A673 (cell line): ENCODE data around the gene ZNF254. TPM values are rescaled to one million over a fixed set of nuclear protein-coding genes. Genes with fewer than 3 reads are reported as not detected.
"Not testable (repeated sequence)": the region's sequence is repeated elsewhere in the genome, so short reads cannot be mapped to it uniquely, and the experiment has no call there.

Experiments
- Bru-seq: library from RNA; stranded (reverse); fragments of 400-500 nt; gene quantifications from one replicate; lab custom pipeline; 2021; lab: Mats Ljungman, UMichigan
- BruChase-seq, 2 experiments: library from RNA; stranded (reverse); fragments of 400-500 nt; gene quantifications; one replicate each; lab custom pipeline; 2021; lab: Mats Ljungman, UMichigan
- BruUV-seq: library from RNA; stranded (reverse); fragments of 400-500 nt; replicated peaks from 2 replicates; lab custom pipeline; 2021; lab: Mats Ljungman, UMichigan
- CTCF ChIA-PET: fragments of 300-600 bp; sonication (Branson Sonifier 250); formaldehyde crosslinking; loops from one replicate; lab custom pipeline; 2022; ENCODE audit warnings: antibody characterized with exemption; lab: Charles Lee
- POLR2A ChIA-PET: fragments of 300-600 bp; sonication (Branson Sonifier 250); formaldehyde crosslinking; loops from one replicate; lab custom pipeline; 2022; ENCODE audit warnings: antibody characterized with exemption; ENCODE audit not compliant: low non-redundant PET; lab: Charles Lee
- DNase-seq: peaks from one replicate; pipeline ENCODE4 v3.0.0-alpha.2; 2015; ENCODE audit warnings: low spot score
- H3K27ac ChIP-seq: fragments of 200-600 bp; sonication (generic); 2 replicates; pipeline ENCODE4 v1.5.1; 2016; ENCODE audit warnings: mixed run types, low read depth, mild to moderate bottlenecking, mixed read lengths, antibody characterized with exemption, low read length; ENCODE audit not compliant: poor library complexity, severe bottlenecking
- H3K27me3 ChIP-seq: fragments of 200-600 bp; sonication (generic); replicated peaks from 2 replicates; pipeline ENCODE4 v1.6.1; 2017; ENCODE audit warnings: mixed run types, low read depth, mild to moderate bottlenecking, mixed read lengths, antibody characterized with exemption, low read length; ENCODE audit not compliant: insufficient read depth, poor library complexity
- H3K36me3 ChIP-seq: fragments of 200-600 bp; sonication (generic); 2 replicates; pipeline ENCODE4 v1.6.1; 2016; ENCODE audit warnings: mixed run types, mild to moderate bottlenecking, mixed read lengths, antibody characterized with exemption, low read length; ENCODE audit not compliant: insufficient read depth, poor library complexity, severe bottlenecking
- H3K4me1 ChIP-seq: fragments of 200-600 bp; sonication (generic); 2 replicates; pipeline ENCODE4 v1.6.1; 2017; ENCODE audit warnings: mixed run types, mild to moderate bottlenecking, mixed read lengths, antibody characterized with exemption, low read length; ENCODE audit not compliant: insufficient read depth, poor library complexity, severe bottlenecking
- H3K4me3 ChIP-seq: fragments of 200-600 bp; sonication (generic); 2 replicates; pipeline ENCODE4 v1.5.1; 2016; ENCODE audit warnings: low read depth, mixed run types, mild to moderate bottlenecking, mixed read lengths, low read length; ENCODE audit not compliant: poor library complexity, severe bottlenecking
- H3K9me3 ChIP-seq: fragments of 200-600 bp; sonication (generic); 2 replicates; pipeline ENCODE4 v1.6.1; 2016; ENCODE audit warnings: mixed run types, low read depth, mild to moderate bottlenecking, mixed read lengths, antibody characterized with exemption, low read length; ENCODE audit not compliant: poor library complexity, severe bottlenecking
- EZH2 ChIP-seq: fragments of 200-600 bp; sonication (generic); IDR thresholded peaks from 2 replicates; pipeline ENCODE4 v1.6.1; 2017; ENCODE audit warnings: borderline replicate concordance, low read depth, mild to moderate bottlenecking, mixed read lengths, antibody characterized with exemption, low read length; ENCODE audit not compliant: poor library complexity, severe bottlenecking
- intact Hi-C: fragments of 100-400 bp; cut with micrococcal nuclease; formaldehyde crosslinking; loops from one replicate; pipeline ENCODE4 v1.10.0; 2022; ENCODE audit not compliant: unreplicated experiment
- long read RNA-seq: library from polyadenylated mRNA; stranded (forward); transcript quantifications from one replicate; pipeline ENCODE4 v2.0.0, GENCODE V29; 2022
- total RNA-seq: library from RNA; stranded (reverse); gene quantifications from 2 replicates; pipeline ENCODE4 v1.2.3, GENCODE V29; 2021
- TF ChIP-seq, protein P1 (sequence below): fragments of 300-800, 200-600 bp; sonication (generic); conservative IDR thresholded peaks from 2 replicates; pipeline ENCODE4 v1.5.1; 2017; ENCODE audit warnings: low read depth, mild to moderate bottlenecking, antibody characterized with exemption, low read length, moderate library complexity, mixed read lengths

The ZNF254 gene
- 15.5 and 18.7 TPM in 2 replicates for total RNA-seq
- percentile 91 among the genes with signal in this experiment for Bru-seq, nascent RNA
- percentile 89 among the genes with signal in this experiment for BruChase-seq, experiment 1, labeled RNA remaining after a 2-hour chase
- percentile 79 among the genes with signal in this experiment for BruChase-seq, experiment 2, labeled RNA remaining after a 6-hour chase
- long read RNA-seq, transcript ZNF254-202 (4 exons, 3,967 nt) = major isoform, 7 of 35 reads
- long read RNA-seq, partial matches to known transcripts = 5 of 35 reads
- long read RNA-seq, other reads (novel, unspliced or antisense) = 18 of 35 reads

DNA sequence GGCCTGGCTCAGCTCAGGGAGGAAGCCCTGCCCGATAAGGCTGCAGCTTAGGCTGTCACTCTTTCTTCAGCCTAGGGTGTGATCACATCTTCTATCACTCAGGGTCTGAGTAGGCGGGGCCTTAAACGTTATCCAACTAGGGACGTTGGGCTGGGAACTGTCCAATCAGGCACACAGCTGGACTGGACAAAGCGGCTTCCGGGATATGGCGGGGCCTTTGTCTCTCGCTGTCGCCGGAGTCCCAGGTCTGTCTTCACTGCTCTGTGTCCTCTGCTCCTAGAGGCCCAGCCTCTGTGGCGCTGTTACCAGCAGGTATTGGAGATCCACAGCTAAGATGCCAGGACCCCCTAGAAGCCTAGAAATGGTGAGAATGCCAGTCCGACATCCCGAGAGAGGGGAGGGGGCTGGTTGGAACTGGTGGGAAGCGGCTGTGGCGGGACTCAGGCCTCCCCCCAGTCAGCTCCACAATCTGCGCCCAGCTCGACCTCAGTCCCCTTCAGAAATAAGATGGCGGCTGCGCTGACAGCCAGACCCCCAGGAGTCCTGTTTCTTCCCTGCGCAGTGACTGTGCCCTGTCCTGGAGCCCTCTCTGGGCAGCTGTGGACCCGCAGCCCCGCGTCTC is at the start of gene ZNF254:
TSS of gene ZNF254 (plus strand) at position 214 of the 622 bp plus-strand sequence. CDS start at position 335, 121 bp downstream.
- H3K4me1 ChIP-seq = no peaks in the 10 kb centered on the region
- H3K36me3 ChIP-seq = peaks cover 4% of the 10 kb centered on the region
- no peaks in the 10 kb centered on the region for H3K27me3 ChIP-seq
- DNase-seq = peak; percentile 97
- no peak for TF ChIP-seq EZH2
- TF ChIP-seq, protein P1, sequence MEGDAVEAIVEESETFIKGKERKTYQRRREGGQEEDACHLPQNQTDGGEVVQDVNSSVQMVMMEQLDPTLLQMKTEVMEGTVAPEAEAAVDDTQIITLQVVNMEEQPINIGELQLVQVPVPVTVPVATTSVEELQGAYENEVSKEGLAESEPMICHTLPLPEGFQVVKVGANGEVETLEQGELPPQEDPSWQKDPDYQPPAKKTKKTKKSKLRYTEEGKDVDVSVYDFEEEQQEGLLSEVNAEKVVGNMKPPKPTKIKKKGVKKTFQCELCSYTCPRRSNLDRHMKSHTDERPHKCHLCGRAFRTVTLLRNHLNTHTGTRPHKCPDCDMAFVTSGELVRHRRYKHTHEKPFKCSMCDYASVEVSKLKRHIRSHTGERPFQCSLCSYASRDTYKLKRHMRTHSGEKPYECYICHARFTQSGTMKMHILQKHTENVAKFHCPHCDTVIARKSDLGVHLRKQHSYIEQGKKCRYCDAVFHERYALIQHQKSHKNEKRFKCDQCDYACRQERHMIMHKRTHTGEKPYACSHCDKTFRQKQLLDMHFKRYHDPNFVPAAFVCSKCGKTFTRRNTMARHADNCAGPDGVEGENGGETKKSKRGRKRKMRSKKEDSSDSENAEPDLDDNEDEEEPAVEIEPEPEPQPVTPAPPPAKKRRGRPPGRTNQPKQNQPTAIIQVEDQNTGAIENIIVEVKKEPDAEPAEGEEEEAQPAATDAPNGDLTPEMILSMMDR = no peak
- peak within 1 kb of the TSS; percentile 74 for H3K4me3 ChIP-seq
- BruUV-seq = no TSS peak
- peak within 1 kb of the TSS; percentile 91 for H3K27ac ChIP-seq
- H3K9me3 ChIP-seq = peaks cover 6% of the 10 kb centered on the region
- intact Hi-C loops = no loop called here
- ChIA-PET POLR2A (interaction anchor here (0.6 to 0.7 kb wide), 4 partner anchors 20 to 813 kb away, joined by 3 to 5 read pairs (median 3); no protein-coding TSS in a partner anchor), CTCF (no interaction called here)

DNA sequence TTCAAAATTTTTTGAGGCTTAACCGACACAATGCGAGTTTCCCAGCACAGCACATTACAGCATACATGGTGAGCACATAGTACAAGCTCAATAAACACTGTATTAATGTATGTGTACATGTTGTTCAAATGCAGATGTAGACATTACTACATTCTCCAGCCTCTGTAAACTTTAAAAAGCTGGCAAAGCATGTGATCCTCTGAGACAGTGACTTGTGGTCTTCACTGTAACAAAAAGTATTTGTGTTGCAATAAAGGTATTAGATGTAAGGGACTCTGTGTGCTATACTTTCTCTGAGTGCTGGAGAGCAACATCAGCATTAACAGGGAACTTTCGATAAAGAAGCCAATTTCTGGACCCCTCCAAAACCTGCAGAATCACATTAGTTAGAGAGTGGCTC is 46.4 kb upstream of the ZNF254 start:
- ChIA-PET CTCF (no interaction called here), POLR2A (no interaction called here)
- H3K27ac ChIP-seq = no peak overlapping the region
- H3K4me3 ChIP-seq = no peak overlapping the region
- TF ChIP-seq EZH2 = no peak
- TF ChIP-seq, protein P1 = no peak
- H3K27me3 ChIP-seq = no peaks in the 10 kb centered on the region
- H3K36me3 ChIP-seq = peaks cover 45% of the 10 kb centered on the region
- BruUV-seq = no TSS peak
- intact Hi-C loops = no loop called here
- no peaks in the 10 kb centered on the region for H3K4me1 ChIP-seq
- no peak for DNase-seq
- no peaks in the 10 kb centered on the region for H3K9me3 ChIP-seq

DNA sequence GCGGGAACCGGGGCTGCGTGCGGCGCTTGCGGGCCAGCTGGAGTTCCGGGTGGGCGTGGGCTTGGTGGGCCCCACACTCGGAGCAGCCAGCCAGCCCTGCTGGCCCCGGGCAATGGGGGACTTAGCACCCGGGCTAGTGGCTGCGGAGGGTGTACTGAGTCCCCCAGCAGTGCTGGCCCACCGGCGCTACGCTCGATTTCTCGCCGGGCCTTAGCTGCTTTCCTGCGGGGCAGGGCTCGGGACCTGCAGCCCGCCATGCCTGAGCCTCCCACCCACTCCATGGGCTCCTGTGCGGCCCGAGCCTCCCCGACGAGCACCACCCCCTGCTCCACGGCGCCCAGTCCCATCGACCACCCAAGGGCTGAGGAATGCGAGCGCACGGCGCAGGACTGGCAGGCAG is 45.7 kb upstream of the ZNF254 start:
- H3K4me3 ChIP-seq, CTCF ChIA-PET, H3K4me1 ChIP-seq, POLR2A ChIA-PET, DNase-seq, H3K27me3 ChIP-seq, H3K9me3 ChIP-seq, intact Hi-C loops, H3K27ac ChIP-seq, BruUV-seq: not testable (repeated sequence)
- H3K36me3 ChIP-seq = peaks cover 38% of the 10 kb centered on the region
